ENCODE measurements around the gene TBC1D14. TPM values are rescaled to one million over a fixed set of nuclear protein-coding genes. Genes with fewer than 3 reads are reported as not detected.
A peak's percentile ranks its signal among the peaks of the same experiment; 100 is the strongest.

Gene TBC1D14
- total RNA-seq, 1 experiment from 2014 or later = 50.2 TPM

- no peak for TF ChIP-seq CTCF (conservative IDR thresholded peaks at IDR 0.05)
- Histone ChIP-seq H3K56ac (ENCODE audit: insufficient read length, low read depth, low read length) (no peak overlapping the region), H3K27ac (ENCODE audit: insufficient read length, low read depth, low read length) (no peak overlapping the region), H3K4me2 (ENCODE audit: insufficient read depth, insufficient read length, low read length) (no peak overlapping the region), H3K9me3 (ENCODE audit: control insufficient read depth, low read depth, low read length) (no peaks in the 10 kb centered on the region), H3K79me1 (ENCODE audit: insufficient read depth, low read depth, low read length, poor library complexity, severe bottlenecking) (no peaks in the 10 kb centered on the region), H4K91ac (ENCODE audit: insufficient read length, low read depth, low read length) (no peak overlapping the region), H3K23ac (ENCODE audit: insufficient read length, low read depth, low read length) (no peak overlapping the region), H3T11ph (ENCODE audit: low read length) (no peak overlapping the region), H2AK5ac (ENCODE audit: insufficient read length, low read length) (no peak overlapping the region), H4K5ac (ENCODE audit: insufficient read length, low read depth, low read length) (no peak overlapping the region), H2AFZ (ENCODE audit: low read length) (no peak overlapping the region), H3K27me3 (ENCODE audit: insufficient read depth, low read length) (no peaks in the 10 kb centered on the region), H3K4ac (ENCODE audit: low read depth, low read length) (no peak overlapping the region), H4K20me1 (ENCODE audit: control insufficient read depth, insufficient read depth, insufficient read length) (peaks cover 5% of the 10 kb centered on the region), H3K79me2 (ENCODE audit: insufficient read depth, low read length) (no peaks in the 10 kb centered on the region; the same call in 1 of the 2 replicates), H4K8ac (replicated peaks; ENCODE audit: insufficient read length, low read depth, low read length) (no peak overlapping the region), H2BK15ac (ENCODE audit: low read depth, low read length) (no peak overlapping the region), H3K18ac (ENCODE audit: insufficient read length, low read depth, low read length) (no peak overlapping the region), H3K9ac (ENCODE audit: extremely low read depth, insufficient read length, low read length) (no peak overlapping the region), H2BK120ac (ENCODE audit: low read depth, low read length, poor library complexity, severe bottlenecking) (no peak overlapping the region), H3K14ac (ENCODE audit: insufficient read depth, low read length) (no peak overlapping the region), H2BK5ac (ENCODE audit: insufficient read length, low read length) (no peak overlapping the region), H3K23me2 (ENCODE audit: insufficient read length, low read depth, low read length, poor library complexity, severe bottlenecking) (no peaks in the 10 kb centered on the region), H2BK20ac (ENCODE audit: low read depth, low read length, poor library complexity, severe bottlenecking) (no peak overlapping the region), H3K4me1 (ENCODE audit: insufficient read depth, low read length) (no peaks in the 10 kb centered on the region), H2BK12ac (ENCODE audit: insufficient read length, low read depth, low read length) (no peak overlapping the region)
- DNase-seq = no peak
- Mint-ChIP-seq H3K4me1 (peaks cover 21 to 32% of the 10 kb centered on the region in 2 experiments), H3K36me3 (ENCODE audit: insufficient read depth in 1 of 3, low read depth in 3 of 3) (peaks cover 12 to 29% (median 26%) of the 10 kb centered on the region in 3 experiments; a peak in 5 of 7 replicates), H3K27me3 (ENCODE audit: low read depth) (no peaks in the 10 kb centered on the region), H3K4me3 (no peak overlapping the region), H3K9me3 (no peaks in the 10 kb centered on the region), H3K27ac (peak overlapping the region in 1 of 3 experiments; percentile 56; a peak in 2 of 7 replicates)
- WGBS (ENCODE audit: extremely low coverage, insufficient read length, low lambda C conversion rate) = no CpG with 5 or more reads among the region's 14 CpGs
Observed at GRCh38 chr4:6925357-6925836, 15.8 kb downstream of the TBC1D14 start.
